Measurements from ENCODE around the gene SEMA3A.
"Not testable (repeated sequence)": the region's sequence is repeated elsewhere in the genome, so short reads cannot be mapped to it uniquely, and the experiment has no call there.

The SEMA3A gene

GRCh38 chr7:84058311-84059076 is 136.1 kb downstream of the SEMA3A start:
- DNase-seq = no peak

GRCh38 chr7:84057576-84057975 is 137.0 kb downstream of the SEMA3A start:
- no peak for DNase-seq

GRCh38 chr7:84055904-84056605 is 138.5 kb downstream of the SEMA3A start:
- DNase-seq = no peak

GRCh38 chr7:84055199-84055598 is 139.4 kb downstream of the SEMA3A start:
- DNase-seq = not testable (repeated sequence)

- DNase-seq = no peak
These were observed 145.3 kb downstream of the SEMA3A start for GRCh38 chr7:84049071-84049836.

- DNase-seq = no peak
These were observed 147.5 kb downstream of the SEMA3A start for GRCh38 chr7:84047085-84047484.

GRCh38 chr7:84044834-84045233 is 149.8 kb downstream of the SEMA3A start:
- no peak for DNase-seq

- DNase-seq = no peak
These were observed 150.9 kb downstream of the SEMA3A start for GRCh38 chr7:84043661-84044191.

- no peak for DNase-seq
These were observed 152.5 kb downstream of the SEMA3A start for GRCh38 chr7:84042110-84042539.

GRCh38 chr7:84041649-84042048 is 152.9 kb downstream of the SEMA3A start:
- DNase-seq = no peak

- no peak for DNase-seq
These were observed 154.2 kb downstream of the SEMA3A start for GRCh38 chr7:84040355-84040754.

GRCh38 chr7:84039432-84039831 is 155.2 kb downstream of the SEMA3A start:
- no peak for DNase-seq

GRCh38 chr7:84027678-84028077 is 166.9 kb downstream of the SEMA3A start:
- DNase-seq = no peak

- DNase-seq = no peak
These were observed 169.2 kb downstream of the SEMA3A start for GRCh38 chr7:84025332-84025927.

- DNase-seq = no peak
These were observed 171.8 kb downstream of the SEMA3A start for GRCh38 chr7:84022684-84023308.

GRCh38 chr7:84022009-84022408 is 172.6 kb downstream of the SEMA3A start:
- DNase-seq = no peak

- DNase-seq = no peak
These were observed 173.2 kb downstream of the SEMA3A start for GRCh38 chr7:84021292-84021908.

GRCh38 chr7:84017651-84018050 is 176.9 kb downstream of the SEMA3A start:
- no peak for DNase-seq

GRCh38 chr7:84013616-84014240 is 180.9 kb downstream of the SEMA3A start:
- no peak for DNase-seq

GRCh38 chr7:84009782-84010181 is 184.8 kb downstream of the SEMA3A start:
- no peak for DNase-seq

GRCh38 chr7:84009051-84009450 is 185.5 kb downstream of the SEMA3A start:
- no peak for DNase-seq
